Measurements from ENCODE around the gene ABCB4. TPM values are rescaled to one million over a fixed set of nuclear protein-coding genes. Genes with fewer than 3 reads are reported as not detected.

The ABCB4 gene
- total and polyA plus RNA-seq, 2 donors from 2014 or later: 2.0 TPM

DNA sequence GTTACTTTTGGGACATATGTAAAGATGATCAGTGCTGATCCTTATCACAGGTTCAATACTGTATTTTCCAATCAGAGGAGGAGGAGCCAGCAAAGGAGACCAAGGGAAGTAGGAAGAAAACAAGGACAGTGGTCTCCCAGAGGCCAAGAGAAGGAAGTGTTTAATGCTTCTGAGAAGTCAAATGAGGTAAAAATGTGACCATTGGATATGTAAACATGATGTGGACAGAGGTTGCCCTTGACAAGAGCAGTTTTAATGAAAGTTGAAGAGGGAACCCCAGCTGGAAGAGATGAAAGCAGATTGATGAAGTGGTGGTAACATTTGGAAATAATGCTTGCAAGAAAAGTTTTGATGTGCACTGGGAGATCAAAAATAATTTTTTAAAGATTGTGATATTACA lies 111.2 kb downstream of the ABCB4 start:
- DNase-seq (no peak), FAIRE-seq (no peak)
- intact Hi-C loops (cut with DNase I): no loop called here
- peaks cover 0 to 3% (median 0%) of the 10 kb centered on the region in 3 donors for H3K36me3 ChIP-seq (ENCODE audit: control insufficient read depth in 2 of 3, insufficient read depth in 3 of 3, low read length in 3 of 3)
- H3K27me3 ChIP-seq (ENCODE audit: control insufficient read depth, insufficient read depth, low read length): no peaks in the 10 kb centered on the region
- H3K9me3 ChIP-seq (ENCODE audit: control insufficient read depth in 2 of 3, insufficient read depth in 1 of 3, low read length in 3 of 3): no peaks in the 10 kb centered on the region
- TF ChIP-seq, protein P1, sequence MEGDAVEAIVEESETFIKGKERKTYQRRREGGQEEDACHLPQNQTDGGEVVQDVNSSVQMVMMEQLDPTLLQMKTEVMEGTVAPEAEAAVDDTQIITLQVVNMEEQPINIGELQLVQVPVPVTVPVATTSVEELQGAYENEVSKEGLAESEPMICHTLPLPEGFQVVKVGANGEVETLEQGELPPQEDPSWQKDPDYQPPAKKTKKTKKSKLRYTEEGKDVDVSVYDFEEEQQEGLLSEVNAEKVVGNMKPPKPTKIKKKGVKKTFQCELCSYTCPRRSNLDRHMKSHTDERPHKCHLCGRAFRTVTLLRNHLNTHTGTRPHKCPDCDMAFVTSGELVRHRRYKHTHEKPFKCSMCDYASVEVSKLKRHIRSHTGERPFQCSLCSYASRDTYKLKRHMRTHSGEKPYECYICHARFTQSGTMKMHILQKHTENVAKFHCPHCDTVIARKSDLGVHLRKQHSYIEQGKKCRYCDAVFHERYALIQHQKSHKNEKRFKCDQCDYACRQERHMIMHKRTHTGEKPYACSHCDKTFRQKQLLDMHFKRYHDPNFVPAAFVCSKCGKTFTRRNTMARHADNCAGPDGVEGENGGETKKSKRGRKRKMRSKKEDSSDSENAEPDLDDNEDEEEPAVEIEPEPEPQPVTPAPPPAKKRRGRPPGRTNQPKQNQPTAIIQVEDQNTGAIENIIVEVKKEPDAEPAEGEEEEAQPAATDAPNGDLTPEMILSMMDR (IDR thresholded peaks at IDR 0.05; ENCODE audit: borderline replicate concordance, extremely low read depth, insufficient read depth): no peak
- H3K4me1 ChIP-seq (ENCODE audit: control insufficient read depth in 2 of 3, insufficient read depth in 2 of 3, low read depth in 1 of 3, low read length in 3 of 3): no peaks in the 10 kb centered on the region
- H3K27ac ChIP-seq (ENCODE audit: low read depth in 2 of 2, low read length in 2 of 2): no peak overlapping the region
- H3K4me3 ChIP-seq (ENCODE audit: low read length in 3 of 3): no peak overlapping the region
- H3K9ac ChIP-seq (ENCODE audit: low read length in 3 of 3): no peak overlapping the region

DNA sequence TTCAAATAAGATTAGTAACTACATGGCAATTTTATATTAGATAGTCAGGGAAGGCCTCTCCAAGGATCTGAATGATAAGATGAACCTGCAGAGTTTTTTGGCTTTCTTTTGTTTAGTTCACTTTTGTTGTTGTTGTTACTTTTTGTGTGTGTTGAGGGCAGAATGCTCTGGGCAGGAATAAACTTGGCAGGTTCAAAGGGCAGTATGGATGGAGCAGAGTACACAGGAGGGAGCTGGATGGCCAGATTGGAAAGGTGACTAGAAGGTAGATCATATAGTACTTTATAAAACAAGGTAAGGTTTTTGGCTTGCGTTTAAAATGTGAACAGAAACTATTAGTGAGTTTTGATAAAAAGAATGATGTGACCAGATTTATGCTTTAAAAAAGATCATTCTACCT lies 112.1 kb downstream of the ABCB4 start:
- no peak overlapping the region for H3K27ac ChIP-seq (ENCODE audit: low read depth in 2 of 2, low read length in 2 of 2)
- no peak overlapping the region for H3K4me3 ChIP-seq (ENCODE audit: low read length in 3 of 3)
- H3K36me3 ChIP-seq (ENCODE audit: control insufficient read depth in 2 of 3, insufficient read depth in 3 of 3, low read length in 3 of 3): peaks cover 0 to 3% (median 0%) of the 10 kb centered on the region in 3 donors
- no peaks in the 10 kb centered on the region for H3K27me3 ChIP-seq (ENCODE audit: control insufficient read depth, insufficient read depth, low read length)
- FAIRE-seq (no peak), DNase-seq (no peak)
- intact Hi-C loops (cut with DNase I): no loop called here
- no peak overlapping the region for H3K9ac ChIP-seq (ENCODE audit: low read length in 3 of 3)
- TF ChIP-seq, protein P1 (IDR thresholded peaks at IDR 0.05; ENCODE audit: borderline replicate concordance, extremely low read depth, insufficient read depth): no peak
- H3K9me3 ChIP-seq (ENCODE audit: control insufficient read depth in 2 of 3, insufficient read depth in 1 of 3, low read length in 3 of 3): no peaks in the 10 kb centered on the region
- no peaks in the 10 kb centered on the region for H3K4me1 ChIP-seq (ENCODE audit: control insufficient read depth in 2 of 3, insufficient read depth in 2 of 3, low read depth in 1 of 3, low read length in 3 of 3)

DNA sequence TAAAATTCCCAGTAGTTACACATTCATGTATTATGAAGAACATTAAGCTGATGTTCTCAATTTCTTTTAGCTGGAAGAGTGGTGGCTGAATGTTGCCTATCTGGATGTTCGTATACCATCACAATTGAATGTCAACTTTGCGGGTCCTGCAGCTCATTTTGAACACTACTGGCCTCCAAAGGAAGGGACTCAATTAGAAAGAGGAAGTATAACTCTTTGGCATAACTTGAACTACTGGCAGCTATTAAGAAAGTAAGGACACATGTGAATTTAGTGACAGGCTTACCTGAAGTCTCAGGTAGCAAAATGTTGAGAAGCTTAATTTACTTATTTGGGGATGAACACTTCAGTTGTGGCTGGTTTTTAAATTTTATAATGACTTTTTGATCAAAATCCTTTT lies 114.2 kb downstream of the ABCB4 start:
- no peak overlapping the region for H3K27ac ChIP-seq (ENCODE audit: low read depth in 2 of 2, low read length in 2 of 2)
- H3K4me1 ChIP-seq (ENCODE audit: control insufficient read depth in 2 of 3, insufficient read depth in 2 of 3, low read depth in 1 of 3, low read length in 3 of 3): no peaks in the 10 kb centered on the region
- no peaks in the 10 kb centered on the region for H3K9me3 ChIP-seq (ENCODE audit: control insufficient read depth in 2 of 3, insufficient read depth in 1 of 3, low read length in 3 of 3)
- H3K36me3 ChIP-seq (ENCODE audit: control insufficient read depth in 2 of 3, insufficient read depth in 3 of 3, low read length in 3 of 3): peaks cover 0 to 5% (median 3%) of the 10 kb centered on the region in 3 donors
- TF ChIP-seq, protein P1 (IDR thresholded peaks at IDR 0.05; ENCODE audit: borderline replicate concordance, extremely low read depth, insufficient read depth): no peak
- H3K27me3 ChIP-seq (ENCODE audit: control insufficient read depth, insufficient read depth, low read length): no peaks in the 10 kb centered on the region
- FAIRE-seq (no peak), DNase-seq (no peak)
- no peak overlapping the region for H3K9ac ChIP-seq (ENCODE audit: low read length in 3 of 3)
- intact Hi-C loops (cut with DNase I): no loop called here
- no peak overlapping the region for H3K4me3 ChIP-seq (ENCODE audit: low read length in 3 of 3)

DNA sequence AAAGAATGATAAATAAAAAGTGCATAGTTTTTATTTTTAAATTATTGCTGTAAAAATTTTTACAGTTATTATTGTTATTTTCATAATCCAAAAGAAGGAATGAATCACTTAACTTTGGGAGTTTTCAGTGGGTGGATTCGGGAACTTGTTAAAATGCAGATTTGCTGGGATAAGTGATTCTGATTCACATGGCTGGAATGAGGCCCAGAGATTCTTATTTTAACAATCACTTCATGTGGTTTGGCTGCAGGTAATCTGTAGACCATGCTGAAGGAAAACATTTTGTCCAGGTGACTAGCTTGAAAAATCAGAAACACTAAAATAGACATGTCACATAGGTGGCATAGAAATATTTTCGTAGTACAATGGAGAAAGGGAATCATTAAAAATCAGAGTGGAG lies 116.1 kb downstream of the ABCB4 start:
- Histone ChIP-seq H3K27ac (ENCODE audit: low read depth in 2 of 2, low read length in 2 of 2) (no peak overlapping the region), H3K4me1 (ENCODE audit: control insufficient read depth in 2 of 3, insufficient read depth in 2 of 3, low read depth in 1 of 3, low read length in 3 of 3) (no peaks in the 10 kb centered on the region), H3K36me3 (ENCODE audit: control insufficient read depth in 2 of 3, insufficient read depth in 3 of 3, low read length in 3 of 3) (peaks cover 0 to 8% (median 3%) of the 10 kb centered on the region in 3 donors), H3K27me3 (ENCODE audit: control insufficient read depth, insufficient read depth, low read length) (no peaks in the 10 kb centered on the region), H3K9me3 (ENCODE audit: control insufficient read depth in 2 of 3, insufficient read depth in 1 of 3, low read length in 3 of 3) (no peaks in the 10 kb centered on the region), H3K9ac (ENCODE audit: low read length in 3 of 3) (no peak overlapping the region), H3K4me3 (ENCODE audit: low read length in 3 of 3) (no peak overlapping the region)
- peak; percentile 79 for FAIRE-seq
- intact Hi-C loops (cut with DNase I): no loop called here
- TF ChIP-seq, protein P1 (IDR thresholded peaks at IDR 0.05; ENCODE audit: borderline replicate concordance, extremely low read depth, insufficient read depth): no peak
- DNase-seq: no peak
